HG03045 (cell line): ENCODE data around the gene OTUD7B.
A peak's percentile ranks its signal among the peaks of the same experiment; 100 is the strongest.
"Not testable (repeated sequence)": the region's sequence is repeated elsewhere in the genome, so short reads cannot be mapped to it uniquely, and the experiment has no call there.

ENCODE experiments used
- ATAC-seq: cut with Tn5 transposase; IDR thresholded peaks from one replicate; pipeline ENCODE4 v1.9.1; 2021; ENCODE audit warnings: mild to moderate bottlenecking, moderate library complexity; ENCODE audit not compliant: unreplicated experiment

The OTUD7B gene

GRCh38 chr1:149962039-149962647, 48.4 kb downstream of the OTUD7B start:
- no peak for ATAC-seq

GRCh38 chr1:149957548-149957947, 53.0 kb downstream of the OTUD7B start:
- not testable (repeated sequence) for ATAC-seq

DNA sequence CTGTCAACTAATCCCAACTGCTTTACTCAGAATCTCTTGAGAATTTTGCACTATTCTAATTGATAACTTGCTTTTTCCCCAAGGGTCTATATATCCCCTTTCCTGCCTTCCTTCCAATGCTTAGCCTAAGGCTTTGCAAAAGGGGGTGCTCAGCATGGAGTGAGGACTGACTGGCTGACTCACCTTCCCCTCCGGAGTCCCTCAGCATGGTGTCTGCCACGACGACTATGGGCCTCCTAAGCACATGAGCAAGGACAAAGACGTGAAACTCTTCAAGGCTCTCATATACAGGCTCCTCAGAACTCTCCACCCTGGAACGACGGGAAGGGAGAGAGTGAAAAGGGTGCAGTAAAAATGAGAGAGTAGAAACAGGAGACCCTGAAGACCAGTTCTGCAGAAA, 60.6 kb downstream of the OTUD7B start:
- no peak for ATAC-seq

DNA sequence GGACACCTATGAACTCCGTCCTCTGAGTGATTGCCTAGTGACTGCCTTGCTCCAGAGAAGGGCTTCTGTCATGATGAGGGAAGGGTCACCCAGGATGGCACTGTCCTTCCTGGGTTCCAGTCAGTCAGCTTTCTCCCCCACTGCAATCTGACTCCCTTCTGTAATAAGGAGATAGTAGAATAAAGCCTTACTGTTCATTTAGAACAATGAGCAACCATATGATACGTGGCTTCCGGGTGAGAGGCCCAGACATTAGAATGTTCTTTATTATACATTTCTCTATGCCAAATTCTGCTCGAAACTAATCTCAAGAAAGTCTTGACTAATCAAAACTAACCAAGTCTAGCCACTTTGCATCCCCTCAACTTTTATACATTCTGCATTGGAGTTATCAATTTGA, 65.3 kb downstream of the OTUD7B start:
- ATAC-seq: no peak

DNA sequence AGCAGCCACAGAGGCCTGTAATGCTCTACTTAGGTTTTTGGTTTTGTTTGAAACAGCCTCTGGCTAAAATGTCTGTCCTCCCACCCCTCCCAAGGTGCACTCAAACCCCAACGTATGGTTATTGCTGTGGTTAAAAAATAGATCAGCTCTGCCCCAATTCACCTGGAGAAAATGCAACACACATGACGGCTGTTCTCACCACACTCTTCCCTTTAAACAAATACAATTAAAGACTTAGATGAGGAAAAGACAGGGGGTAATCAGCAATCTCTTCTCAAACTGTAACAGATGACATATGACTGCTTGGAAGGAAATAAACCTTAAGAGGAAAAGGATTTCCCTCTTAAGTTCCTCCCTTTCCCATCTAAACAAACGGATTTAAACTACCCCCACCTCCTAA, 67.6 kb downstream of the OTUD7B start:
- ATAC-seq: no peak

- ATAC-seq: no peak
Measured at GRCh38 chr1:149942207-149942606, 68.3 kb downstream of the OTUD7B start.

DNA sequence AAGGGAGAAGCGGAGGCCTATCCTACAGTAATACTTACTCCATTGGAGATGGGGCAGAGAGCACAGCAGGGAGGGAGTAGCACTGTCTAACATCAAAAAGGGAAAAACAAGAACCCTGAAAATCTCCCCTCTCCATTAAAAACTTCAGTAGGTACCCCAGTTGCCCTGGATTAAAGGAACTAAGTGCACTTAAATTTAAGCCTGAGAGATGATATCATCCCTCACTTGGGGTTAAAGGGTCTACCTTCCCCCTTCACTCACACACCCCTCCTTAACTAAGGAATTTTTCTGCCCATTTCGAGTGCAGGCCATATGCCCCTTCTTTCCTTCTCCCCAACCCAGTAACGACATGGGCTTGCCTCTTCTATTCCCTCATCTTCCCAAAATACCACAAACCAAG, 70.1 kb downstream of the OTUD7B start:
- ATAC-seq: no peak

GRCh38 chr1:149938668-149939003, 71.9 kb downstream of the OTUD7B start:
- ATAC-seq: not testable (repeated sequence)

DNA sequence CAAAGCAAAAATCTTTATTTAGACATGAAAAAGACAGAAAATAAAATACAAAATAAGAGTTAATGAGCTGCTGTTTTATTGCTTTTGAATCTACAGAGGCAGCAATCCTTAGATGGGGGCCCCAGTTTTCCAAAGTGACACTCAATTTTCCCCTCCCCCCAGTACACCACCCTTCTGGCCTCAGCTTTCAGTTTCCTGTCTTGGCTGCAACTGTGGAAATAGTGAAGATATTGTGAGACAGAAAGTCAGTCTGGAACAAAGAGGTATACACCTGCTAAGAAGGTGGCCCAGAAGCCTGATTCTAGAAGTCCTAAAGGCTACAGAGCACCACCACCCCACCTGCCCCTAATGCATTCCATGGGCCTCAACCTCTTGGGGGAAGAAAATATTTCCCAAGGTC, 72.8 kb downstream of the OTUD7B start:
- ATAC-seq: no peak

GRCh38 chr1:149936992-149937705, 73.4 kb downstream of the OTUD7B start:
- ATAC-seq: no peak

DNA sequence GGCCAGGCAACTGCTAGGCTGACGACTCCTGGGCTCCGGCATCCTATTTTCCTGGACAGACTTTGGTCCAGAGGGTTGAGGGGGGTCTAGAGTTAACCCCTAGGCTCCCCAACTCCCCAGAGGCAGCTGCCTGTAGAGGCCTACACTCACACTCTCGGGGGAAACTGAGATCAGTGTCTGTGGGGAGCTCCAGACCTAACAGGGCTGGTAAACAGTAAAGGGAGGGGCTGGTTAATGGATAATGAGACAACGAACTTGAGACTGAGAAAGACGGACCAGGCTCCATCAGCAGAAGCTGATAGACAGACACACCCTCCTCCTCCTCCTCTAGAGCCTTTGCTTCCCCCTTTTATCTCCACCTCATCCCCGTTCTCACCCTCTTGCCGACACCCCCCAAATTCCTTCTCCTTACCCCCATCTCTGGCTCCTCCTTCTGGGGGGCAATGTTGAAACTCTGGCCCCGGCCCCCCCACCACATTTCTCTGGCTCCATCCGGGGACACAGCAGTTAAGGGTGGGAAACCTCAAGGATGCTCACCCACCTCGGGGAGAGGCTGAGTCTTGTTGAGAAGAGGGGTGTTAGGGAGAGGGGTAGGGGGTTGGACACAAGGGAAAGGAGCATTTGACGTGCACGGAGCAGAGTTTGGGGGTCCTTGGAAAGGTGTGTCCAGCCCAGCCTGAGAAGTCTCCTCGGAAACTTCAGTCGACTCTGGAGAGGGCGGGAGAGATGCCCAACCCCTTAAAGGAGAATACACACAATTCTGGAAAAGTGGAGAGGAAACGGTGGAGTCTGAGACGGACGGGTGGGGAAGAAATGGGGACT, 74.1 kb downstream of the OTUD7B start, which contains the start of gene MTMR11:
TSS of gene MTMR11 (minus strand) at position 710 of the 822 bp plus-strand sequence. CDS start at position 478, 232 bp downstream.
- ATAC-seq: no peak

DNA sequence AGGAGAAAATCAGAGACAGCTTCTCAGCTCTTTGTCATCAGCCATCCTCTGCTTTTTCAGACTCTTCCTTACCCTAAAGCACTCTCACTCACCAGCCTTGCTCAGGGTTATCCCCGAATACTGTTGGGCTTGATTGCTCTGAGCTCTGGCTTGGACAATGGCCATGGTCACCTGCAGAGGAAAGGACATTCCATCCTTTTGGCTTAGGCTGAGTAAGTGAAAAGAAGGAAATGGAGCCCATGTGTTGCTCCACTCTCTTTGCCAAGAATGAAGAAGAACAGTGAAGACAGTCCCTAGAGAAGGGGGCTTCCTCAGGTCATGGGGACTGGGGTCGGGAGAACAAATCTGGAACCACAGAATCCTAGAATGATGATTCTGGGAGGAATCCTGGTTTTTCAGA, 76.2 kb downstream of the OTUD7B start:
- no peak for ATAC-seq

DNA sequence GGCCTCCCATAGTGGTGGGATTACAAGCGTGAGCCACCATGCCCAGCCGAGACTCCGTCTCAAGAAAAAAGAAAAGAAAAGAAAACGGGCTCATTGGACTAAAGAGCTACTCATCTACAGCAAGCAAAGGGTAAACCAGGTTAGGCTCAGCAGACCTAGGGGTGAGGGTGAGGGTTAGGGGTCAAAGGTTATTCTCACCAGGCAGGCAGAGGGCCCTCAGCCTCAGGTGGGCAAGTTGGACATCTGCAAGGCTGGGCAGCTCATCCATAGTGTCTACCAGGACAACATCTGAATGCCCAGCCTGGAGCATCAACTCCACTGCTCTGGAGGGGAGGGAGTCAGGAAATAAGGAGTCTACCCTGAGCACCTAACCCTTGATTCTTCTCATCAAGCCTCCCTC, 77.3 kb downstream of the OTUD7B start:
- no peak for ATAC-seq

GRCh38 chr1:149932474-149932873, 78.1 kb downstream of the OTUD7B start:
- no peak for ATAC-seq

DNA sequence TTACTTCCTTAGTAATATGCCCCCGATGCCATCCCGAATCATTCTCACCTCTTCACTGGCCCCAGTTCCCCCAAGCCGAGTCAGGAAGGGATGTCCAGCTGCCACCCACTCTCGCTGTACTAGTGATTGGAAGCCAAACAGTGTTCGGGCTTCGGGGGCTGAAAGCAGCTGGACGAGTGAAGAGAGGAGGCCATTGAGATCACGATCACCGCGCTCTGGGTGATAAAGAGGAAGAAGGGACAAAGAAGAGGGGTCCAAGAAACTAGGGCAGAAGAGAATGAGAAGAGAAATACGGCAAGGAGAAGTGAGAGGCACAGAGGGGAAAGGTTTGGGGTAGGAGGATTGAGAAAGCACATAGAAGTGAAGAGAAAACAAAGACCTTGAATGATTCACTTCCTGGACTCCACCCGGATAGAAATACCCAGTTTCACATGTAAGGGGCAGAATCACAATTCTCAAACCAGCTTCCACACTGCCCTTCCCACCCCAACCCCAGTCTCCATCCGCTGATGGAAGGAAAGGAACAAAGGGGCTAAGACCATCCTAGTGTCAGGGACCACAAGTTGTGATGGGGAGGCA, 79.2 kb downstream of the OTUD7B start:
- no peak for ATAC-seq

GRCh38 chr1:149929856-149930255, 80.7 kb downstream of the OTUD7B start:
- ATAC-seq: no peak

DNA sequence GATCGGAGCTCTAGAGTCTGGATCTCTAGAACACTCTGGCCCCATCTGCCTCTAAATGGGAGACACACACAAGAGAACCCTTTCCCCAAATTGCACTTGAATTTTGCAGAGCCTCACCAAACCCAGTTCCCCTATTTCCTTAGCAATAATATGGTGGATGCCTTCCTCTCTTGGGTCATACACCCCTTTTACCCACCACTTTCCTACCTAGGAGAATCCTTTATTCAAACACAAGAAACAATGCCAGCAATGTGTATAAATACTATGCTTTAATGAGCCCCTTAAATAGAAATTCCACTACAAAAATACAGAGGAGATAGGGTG, 82.2 kb downstream of the OTUD7B start:
- ATAC-seq: peak; percentile 7

DNA sequence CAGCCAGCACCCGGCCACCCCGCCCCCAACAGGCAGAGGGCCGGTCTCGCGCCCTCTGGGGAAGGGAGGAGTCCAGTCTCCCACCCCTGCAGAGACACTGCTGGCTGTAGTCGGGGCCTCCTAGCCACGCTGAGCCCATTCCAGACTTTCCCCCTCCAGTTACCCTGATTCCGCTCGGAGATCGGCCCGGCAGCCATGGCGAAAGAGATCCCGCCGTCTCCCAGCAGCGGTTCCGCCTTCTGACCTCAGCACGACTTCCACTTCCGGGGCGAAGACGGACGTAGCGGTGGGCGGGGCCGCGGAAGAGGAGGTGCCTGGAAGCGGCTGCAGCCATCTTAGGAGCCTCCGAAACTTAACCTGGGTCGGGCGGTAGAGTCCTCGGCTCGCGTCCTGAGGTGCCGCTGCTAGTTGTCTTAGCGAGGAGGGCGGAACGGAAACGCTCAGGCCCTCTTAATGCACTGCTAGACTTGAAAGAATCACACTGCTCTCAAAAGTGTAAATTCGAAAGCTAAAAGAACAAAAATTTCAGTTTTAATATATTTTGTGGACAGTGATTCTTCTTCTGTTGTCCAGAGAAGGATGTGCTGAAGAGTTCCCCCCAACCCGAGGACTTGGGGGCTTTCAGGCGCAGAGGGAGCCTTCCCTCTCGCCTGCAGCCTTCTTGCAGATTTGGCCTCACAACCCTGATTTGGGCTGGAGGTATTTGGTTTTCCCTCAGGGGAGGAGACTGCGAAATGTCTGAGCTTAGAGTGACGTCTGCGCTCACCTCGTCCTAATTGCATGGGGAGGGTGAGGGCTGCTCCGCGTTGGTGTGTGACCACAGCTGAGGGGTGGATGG, 82.7 kb downstream of the OTUD7B start, which contains the start of gene SF3B4:
TSS of gene SF3B4 (minus strand) at position 241 of the 838 bp plus-strand sequence. CDS start at position 197, 44 bp downstream.
- peak; percentile 92 for ATAC-seq

DNA sequence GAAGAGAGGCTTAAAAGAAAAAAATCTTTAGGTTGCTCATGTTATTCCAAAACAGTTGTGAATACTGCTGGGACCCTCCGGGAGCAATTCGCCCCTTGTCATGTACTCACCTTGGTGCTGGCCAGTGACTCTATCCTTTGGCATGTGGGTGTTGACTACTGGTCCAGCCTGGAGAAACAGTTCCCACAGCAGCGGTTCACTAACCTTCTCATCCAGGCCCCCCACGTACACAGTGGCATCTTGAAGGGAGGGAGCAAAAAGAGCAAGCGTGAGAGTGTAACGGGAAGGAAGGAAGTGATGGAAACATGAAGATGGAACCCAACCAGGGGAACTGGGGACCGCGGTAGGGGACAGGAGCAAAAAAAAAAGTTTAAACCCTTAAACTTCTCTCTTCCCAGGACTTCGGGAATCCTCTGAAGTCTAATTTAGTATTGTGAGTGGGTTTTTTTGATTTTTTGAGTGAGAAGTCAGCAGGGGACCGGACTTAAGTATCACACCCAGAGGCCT, 83.4 kb downstream of the OTUD7B start:
- ATAC-seq: no peak

- no peak for ATAC-seq
Measured at GRCh38 chr1:149926296-149926695, 84.2 kb downstream of the OTUD7B start.
